ENCODE data around the gene SLC10A7. TPM values are rescaled to one million over a fixed set of nuclear protein-coding genes. Genes with fewer than 3 reads are reported as not detected.

SLC10A7 gene
- total RNA-seq, 1 donor from 2014 or later: 14.7 TPM

DNA sequence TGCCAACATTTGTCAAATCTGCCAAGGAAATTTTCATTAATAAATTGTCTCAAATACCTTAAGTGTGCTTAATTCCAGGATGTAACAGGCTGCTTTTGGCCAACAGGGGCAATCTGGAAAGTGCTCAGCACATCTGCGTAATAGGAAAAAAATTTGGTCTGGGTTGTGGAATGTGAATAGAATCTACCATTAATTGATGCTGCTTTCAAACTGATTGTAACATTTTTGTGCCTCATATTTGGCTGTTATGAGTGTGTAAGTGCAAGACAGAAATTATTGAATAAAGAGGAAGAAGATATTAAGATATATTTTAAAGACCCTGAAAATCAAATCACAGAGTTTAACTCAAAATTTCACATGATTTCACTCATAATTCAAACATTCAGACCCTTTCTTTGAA lies 266.3 kb downstream of the SLC10A7 start:
- DNase-seq: no peak

DNA sequence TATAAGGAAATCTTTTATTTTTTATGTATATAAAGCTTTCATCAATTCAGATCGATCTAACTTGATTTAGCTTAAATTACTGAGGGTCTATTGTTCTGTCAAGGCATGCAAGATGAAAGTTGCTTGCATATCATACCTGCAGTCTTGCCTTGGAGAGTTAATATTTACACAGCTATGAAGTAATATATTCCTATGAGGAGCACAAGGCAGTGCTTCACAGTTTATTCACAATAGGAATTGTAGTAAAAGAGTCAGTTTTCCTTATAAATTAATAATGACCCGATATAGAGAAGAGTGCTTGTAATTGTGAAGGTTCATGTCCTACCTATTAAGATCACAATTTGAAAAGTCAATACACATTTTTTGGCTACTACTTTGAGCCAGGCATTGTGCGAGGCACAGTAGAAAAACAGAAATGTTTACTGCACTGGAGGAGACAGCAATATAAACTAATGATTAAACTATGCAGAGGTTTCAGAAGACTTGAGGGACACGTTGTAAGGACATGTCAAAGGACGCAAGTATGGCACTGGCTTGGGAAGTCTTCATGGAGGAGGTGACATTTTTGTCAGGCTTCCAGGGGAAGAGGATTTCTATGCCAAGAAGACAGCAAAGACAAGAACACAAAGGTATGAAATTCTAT lies 268.6 kb downstream of the SLC10A7 start:
- DNase-seq: no peak

DNA sequence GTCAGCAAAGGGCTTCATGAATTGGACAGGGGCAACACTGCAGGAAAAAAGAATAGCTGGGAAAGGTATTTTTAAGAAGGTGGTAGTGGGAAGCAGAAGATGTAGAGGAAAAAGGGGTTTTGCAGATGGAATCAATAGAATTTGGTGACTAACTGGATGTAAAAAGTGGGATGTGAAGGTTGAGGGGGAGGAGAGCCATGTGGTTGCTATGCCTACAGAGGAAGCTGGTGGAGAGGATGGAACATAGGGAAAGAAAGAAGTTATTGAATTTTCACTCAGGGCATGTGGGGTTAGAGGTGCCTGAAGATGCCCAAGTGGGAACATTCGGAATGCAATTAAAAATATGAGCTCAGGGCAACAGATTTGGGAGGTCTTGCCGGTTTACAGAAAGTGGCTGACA lies 274.4 kb downstream of the SLC10A7 start:
- DNase-seq: no peak

DNA sequence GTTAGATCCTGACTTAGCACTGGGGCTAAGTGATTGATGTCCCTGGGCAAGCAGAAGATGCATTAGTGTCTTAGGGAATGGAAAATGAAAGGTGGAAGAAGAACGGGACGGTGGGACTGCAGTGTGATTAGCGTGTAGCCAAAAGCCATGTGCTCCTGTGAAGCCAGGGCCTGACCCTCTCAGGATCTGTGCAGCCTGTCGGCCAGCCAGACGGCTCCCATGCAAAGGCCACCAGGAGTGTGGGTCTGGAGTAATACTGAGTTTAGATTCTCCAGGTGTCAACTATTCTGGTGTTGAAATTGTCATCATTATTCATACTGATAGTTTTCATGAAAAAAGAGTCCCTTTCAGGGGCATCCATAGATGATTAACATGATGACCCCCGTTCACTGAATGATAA lies 275.4 kb downstream of the SLC10A7 start:
- DNase-seq: no peak

DNA sequence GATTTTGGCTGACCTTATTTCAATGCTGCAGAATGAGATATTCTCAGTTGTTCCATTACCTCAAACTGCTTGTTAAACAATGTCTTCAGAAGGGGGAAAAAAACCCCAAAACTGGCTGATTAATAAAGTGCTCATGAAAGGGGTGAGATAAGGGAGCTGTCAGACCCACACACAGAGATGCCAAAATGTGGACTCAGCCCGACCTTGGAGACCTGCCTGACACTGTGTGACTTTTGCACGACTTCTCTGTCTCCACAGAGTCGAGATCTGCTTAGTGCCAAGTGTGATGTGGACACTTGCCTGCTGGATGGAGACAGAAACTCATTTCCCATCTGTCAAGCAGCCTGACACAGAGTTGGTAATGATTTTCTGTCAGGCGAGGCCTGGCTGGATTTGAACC lies 275.9 kb downstream of the SLC10A7 start:
- no peak for DNase-seq

DNA sequence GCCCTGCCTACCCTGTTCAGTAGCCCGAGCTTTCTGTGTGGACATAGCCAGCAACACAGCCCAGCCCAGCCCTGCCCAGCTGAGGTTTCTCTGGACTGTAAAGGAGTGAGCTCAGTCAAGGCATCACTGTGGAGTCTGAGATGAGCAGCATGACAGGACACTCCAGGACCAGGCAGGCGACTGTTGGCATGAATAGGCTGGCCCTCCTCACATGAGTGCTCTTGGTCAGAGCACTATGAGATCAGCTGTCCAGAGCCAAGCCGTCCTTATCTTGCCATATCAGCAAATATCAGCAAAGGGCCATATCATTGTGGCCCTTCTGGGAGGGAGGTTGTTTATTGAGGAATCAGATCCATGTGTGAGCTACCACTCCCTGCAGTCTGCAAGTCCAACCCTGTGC lies 276.5 kb downstream of the SLC10A7 start:
- DNase-seq: no peak

DNA sequence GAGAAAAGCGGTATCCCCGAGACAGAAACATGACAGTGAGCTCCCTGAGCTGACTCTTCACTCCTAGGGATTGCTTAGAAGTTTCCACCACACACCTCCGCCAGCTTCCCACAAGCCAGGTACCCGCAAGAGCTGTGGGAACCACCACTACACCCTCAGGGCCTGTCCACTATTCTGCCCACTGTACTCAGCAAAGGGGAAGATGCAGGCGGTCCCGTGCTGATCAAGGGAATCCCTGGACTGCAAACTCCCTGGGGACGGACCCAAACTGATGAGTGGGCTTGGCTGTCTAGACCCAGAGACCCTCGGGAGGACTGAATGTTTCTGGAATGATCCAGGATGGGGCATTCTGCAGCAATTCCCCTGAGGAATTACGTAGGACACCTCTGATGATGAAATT lies 277.2 kb downstream of the SLC10A7 start:
- no peak for DNase-seq

DNA sequence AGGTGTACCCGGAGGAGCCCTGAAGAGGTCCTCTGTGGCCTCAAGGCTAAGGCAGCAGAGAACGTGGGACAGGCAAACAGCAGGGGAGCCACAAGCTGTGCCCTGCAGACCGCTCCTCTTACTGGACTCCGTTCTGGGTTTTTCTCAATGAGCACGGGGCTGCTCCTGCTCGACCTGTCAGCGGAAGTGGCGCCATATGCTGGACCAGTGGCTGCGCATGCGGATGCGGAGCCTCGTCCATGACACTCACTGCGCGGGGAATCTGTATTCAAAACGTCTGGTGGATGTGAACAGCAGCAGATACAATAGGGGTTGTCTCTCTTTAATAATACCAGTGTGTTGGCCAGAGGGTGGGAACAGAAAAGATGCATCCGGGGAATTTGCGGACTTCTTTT lies 277.9 kb downstream of the SLC10A7 start:
- no peak for DNase-seq

DNA sequence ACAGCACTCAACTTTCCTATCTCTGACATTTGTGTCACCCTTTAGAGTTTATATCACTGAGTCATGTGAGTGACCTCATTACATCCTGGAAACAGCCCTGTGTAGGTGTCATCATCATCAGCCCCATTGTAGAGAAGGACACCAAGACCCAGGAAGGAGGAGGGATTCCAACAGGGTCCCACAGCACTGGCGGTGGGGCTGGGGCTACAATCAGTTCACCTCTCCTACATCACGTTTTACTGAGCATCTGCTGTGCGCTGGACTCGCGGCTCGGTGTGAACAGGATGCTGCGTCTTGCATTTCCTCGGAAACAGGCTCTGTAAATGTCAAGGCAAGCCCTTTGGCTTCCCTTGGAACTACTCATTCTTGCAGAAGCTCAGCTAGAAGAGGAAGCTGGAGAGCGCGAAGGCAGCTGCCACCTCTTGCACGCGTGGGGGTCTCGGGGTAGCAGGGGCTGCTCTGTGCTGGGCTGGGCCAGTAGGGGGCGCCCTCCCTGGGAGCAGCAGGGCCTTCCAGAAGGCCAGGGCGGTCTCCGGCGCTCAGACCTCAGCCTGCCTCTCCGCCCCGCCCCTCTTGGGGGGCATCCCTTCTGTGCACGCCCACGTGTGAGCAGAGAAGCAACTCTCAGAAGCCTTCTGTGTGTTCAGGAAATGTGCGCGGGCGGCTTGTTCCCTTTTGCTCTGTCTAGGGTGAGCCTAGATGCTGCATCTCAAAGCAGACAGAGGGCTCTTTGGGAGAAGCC lies 278.4 kb downstream of the SLC10A7 start:
- no peak for DNase-seq

DNA sequence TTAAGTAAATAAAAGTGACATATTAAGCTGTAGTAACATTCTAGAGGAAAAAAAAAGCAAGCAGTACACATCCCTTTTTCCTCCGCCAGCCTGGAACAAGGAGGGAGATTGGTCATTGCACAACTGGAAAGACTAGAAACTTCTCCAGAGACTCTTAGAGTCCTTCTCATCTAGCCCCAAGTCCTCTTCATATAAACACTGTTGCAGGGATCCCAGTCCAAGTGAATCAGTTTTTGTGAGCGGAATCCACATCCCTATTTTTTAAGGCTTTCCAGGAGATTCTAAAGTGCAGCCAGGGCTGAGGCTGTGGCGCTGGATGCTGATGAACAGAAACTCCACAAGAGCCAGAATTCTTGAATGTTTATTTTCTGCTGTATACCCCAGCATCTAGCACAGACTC lies 283.6 kb downstream of the SLC10A7 start:
- DNase-seq: no peak

DNA sequence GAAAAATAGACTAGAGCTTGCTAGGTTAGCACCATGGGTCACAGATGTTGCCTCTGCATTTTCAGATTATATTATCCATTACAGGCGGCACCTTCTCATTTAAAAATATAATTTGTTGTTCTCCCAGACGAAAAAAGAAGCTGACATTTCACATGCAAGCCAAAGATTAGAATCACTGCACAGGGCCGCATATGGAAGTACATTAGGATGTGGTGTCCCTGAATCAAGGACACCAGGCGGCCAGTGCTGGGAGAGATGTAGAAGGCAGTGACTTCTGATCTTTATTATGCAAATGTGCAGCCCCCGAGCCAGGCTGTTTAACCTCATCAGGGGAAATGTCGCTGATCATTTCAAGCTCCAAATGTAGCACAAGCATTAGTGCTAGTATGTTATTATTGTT lies 284.6 kb downstream of the SLC10A7 start:
- no peak for DNase-seq

DNA sequence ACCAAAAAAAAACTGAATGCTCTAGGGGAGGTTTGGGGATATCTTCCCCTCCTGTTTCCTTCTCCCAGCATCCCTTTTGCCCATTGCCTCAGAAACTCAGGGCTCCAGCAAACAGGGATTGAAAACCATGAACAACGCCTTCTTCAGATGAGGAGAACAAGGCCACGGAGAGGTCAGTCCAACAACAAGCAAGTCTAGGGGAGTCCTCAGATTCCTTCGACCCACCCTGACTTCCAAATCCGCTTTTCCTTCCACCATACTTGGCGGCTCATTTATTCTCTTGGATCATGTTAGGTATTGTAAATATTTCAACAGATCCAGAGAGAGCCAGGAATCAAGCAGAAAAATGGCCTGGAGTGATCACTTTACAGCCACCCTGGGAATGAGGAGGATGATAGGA lies 285.5 kb downstream of the SLC10A7 start:
- no peak for DNase-seq

DNA sequence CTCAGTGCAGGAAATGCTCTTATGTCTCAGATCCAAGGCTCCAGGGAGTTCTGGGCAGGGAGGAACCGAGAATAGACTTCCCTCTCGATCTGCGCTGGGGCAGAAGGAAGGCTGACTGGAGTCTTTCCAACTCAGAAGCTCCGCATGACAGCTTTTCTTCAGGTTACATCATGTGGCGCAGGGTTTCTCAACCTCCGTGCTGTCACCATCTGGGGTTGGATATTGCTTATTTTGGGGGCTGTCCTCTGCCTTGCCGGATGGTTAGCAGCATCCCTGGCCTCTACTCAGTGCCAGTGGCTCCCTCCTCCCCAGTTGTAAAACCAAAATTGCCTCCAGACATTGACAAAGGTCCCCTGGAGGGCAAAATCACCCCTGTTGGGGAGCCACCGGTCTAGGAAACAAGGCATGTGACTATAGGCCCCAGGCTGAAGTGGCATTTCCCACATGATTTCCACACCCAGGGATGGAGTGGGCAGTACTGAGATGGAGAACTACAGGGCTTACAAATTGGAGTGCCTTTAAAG lies 286.0 kb downstream of the SLC10A7 start:
- DNase-seq: no peak

DNA sequence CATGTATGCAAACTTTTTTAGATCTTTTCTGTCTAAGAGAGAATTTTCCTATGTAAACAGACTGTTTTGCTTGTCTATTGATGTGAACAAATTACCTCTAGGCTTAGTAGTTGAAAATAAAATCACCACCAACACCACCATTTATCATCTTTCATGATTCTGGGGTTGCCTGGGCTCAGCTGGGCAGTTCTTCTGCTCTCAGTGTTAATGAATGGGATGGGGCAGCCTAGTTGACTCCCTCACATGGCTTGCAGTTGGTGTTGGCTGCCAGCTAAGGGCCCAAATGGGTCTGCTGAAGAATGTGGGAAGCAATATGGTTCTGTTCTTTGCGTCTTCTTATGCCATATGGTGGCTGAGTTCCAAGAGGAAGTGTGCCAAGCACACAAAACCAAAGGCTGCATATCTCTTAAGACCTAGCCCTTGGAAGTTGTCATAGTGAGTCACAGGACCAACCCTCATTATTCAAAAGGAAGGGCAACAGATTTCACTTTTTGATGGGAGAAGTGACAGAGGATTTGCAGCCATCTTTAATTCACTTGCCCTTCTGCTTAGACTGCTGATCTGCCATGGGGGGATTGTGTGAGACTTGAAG lies 289.5 kb downstream of the SLC10A7 start:
- DNase-seq: no peak

DNA sequence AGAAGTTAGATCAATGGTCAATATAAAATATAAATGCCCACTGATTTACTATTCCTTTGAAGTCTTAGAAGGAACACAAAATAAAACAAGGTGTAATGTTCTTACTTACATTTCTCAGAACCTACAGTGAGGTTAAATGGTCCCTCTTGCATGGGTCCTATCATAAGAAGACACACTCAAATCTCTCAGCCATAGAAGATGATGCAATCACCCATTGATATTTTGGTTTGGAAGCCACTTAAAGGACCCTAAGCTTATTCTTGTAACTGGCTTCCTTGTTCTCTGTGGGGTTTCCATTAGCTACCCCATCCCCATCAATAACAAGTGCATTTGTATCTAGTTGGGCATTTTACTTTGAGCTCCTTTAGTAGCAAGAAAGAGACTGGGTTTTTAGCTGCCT lies 292.3 kb downstream of the SLC10A7 start:
- DNase-seq: no peak

DNA sequence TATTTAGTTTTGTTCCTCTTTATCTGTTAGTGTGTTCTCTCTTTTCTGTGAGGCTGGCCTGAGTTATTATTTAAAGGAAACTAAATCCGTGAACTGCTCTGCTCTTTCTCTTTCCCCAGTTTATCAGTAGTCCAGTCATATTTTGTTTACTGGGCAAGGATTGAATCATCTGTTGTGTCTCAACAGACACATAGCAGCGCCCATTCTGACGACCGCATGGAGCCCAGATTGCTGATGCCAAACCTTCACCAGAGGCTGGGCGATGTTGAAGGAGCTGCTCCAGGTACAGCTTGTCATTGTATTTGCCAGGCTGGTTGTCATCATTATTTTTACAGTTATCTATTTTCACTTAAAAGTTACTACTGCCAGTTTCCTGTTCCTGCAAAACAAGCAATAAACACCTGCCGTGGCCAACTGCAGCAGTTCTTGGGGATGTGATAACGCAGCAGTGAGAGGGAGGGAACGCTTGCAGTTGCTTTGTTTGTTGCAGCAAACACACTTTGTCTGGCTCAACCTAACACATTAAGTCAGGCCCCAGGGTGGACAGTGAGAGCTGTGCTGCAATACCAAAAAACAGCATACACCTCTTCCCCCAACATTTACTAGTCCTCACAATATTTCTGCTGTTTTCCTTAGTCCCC lies 297.3 kb downstream of the SLC10A7 start:
- DNase-seq: no peak

DNA sequence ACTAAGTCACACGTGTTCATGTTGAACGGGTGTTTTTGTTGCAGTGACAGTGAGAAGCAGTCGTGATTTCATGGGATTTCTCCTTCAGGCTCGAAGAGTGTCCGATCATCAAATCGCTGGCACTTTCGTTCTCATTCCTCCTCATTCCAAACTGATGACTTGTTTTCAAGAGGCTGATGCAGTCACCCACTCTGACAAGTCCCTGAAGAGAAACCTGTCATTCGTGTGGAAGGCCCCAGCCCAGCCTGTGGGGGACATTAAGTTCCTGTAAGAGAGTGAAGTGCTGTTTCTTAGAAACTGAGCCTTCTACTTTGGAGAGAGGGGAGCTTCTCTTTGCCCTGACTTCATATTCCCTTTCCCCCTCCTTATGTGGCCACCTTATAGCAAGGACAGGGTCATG lies 299.4 kb downstream of the SLC10A7 start:
- DNase-seq: no peak

DNA sequence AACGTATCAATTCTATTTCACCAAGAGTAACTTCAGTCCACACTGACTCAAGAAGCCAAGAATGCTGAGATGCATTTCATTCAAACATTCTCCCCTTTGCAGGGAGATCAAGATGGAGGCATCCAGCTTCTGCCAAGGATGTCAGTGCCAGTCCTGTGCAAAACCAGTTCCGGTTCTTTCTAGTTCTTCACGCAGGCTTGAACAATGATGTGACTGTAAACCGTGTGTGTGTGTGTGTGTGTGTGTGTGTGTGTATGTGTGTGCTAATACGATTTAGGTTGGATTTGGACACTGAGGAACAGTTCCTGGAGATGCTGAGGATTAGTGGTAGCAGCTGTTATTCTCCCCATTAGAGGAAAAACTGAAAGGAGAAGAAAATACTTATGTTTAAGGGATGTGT lies 307.5 kb downstream of the SLC10A7 start, which contains the start of gene REELD1:
REELD1 (plus strand) TSS at position 301 of the 400 bp plus-strand sequence. CDS start 2,415 bp downstream, outside the sequence.
- no peak for DNase-seq

DNA sequence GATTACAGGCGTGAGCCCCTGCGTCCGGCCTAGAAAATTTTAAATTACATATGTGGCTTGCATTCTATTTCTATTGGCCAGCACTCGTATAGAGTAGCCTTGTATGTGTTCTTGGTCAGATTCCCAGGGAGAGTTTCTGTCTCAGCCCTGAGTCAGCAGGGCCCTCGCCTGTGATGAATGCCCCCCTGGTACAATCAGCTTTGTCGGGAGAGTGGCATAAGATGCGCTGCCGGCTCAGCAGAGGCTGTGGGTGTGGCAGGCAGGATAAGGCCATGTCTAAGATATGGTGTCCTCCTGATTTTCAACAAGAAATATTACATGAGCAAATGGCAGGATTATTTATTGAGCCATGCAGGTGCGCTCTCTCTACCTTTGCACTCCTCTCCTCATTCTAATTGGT lies 309.0 kb downstream of the SLC10A7 start:
- no peak for DNase-seq

DNA sequence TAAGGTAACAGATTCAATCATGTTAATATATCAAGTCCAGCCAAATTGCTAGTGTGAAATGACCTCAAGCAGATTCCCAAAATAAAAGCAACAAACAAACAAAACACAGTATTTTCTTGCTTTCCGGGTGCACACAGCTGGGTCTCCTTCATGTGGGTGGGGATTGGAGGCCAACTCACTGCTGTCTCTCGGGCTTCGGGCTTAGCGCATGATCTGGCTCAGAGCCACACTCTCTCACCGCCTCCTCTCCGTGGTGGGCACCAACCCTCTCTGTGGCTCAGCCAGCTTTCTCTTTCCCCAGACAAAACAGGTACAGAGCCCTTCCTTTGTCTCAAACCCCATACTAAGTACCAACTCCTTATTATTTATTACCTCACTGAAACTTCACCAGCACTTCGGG lies 310.3 kb downstream of the SLC10A7 start:
- DNase-seq: no peak

DNA sequence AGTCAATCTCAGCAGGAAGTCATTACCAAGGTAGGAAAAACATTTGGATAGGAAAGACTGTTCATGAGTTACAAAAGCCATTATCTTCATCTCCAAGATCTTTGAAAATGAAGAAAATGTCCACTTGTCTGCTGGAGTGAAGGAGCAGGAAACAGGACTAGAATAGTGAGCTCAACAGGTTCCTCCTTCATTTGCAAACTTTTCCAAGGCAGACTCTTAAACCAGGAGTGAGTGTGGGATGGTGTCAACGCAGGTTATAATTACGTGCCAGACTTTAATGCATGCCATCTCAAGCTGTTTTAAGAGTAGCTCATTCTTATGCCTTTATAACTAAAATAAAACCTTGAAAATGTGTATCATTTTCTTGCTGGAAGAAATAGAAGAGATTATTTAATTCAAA lies 310.9 kb downstream of the SLC10A7 start:
- DNase-seq: no peak

DNA sequence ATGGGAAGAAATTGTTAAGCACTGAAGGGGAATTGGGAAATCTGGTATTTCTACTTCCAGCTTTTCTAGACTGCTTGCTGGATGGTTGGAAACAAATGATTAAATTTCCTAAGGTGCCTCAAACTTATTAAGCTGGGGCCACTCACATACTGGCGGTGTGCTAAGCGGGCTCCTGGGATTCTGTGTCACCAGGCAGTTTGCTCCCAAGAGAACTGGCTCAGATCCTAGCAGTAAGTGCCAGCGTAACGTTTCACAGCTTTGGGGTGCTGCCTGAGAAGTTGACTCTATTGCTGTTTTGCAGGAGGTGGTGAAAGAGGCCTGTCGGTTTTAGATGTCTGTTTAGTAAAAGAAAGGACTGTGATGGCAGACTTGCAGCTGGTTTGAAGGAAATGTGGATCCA lies 314.3 kb downstream of the SLC10A7 start:
- DNase-seq: no peak
